T-cell (primary cell): ENCODE data around the gene UNC50. TPM values are rescaled to one million over a fixed set of nuclear protein-coding genes. Genes with fewer than 3 reads are reported as not detected.

ENCODE experiments used
- ATAC-seq, 4 experiments: fragments of 200-7000 bp in 3 of 4; fragments of 150-1000 bp in 1 of 4; cut with Tn5 transposase; replicated peaks in 1 of 4; 1 replicate in 3 of 4; 2 replicates in 1 of 4; pipeline ENCODE4 v1.10.0; 2021; ENCODE audit warnings: moderate library complexity in 3 of 4, mild to moderate bottlenecking in 2 of 4, moderate number of reproducible peaks in 1 of 4
- CTCF ChIA-PET, 2 donors: fragments of 300-600 bp; sonication (Branson Sonifier 250); formaldehyde crosslinking; loops; one replicate each; lab custom pipeline; 2022; ENCODE audit warnings: antibody characterized with exemption in 2 of 2; lab: Charles Lee
- POLR2A ChIA-PET, 2 donors: fragments of 300-600 bp; sonication (Branson Sonifier 250); formaldehyde crosslinking; loops; one replicate each; lab custom pipeline; 2022; ENCODE audit warnings: antibody characterized with exemption in 2 of 2; lab: Charles Lee
- DNase-seq, 35 experiments: peaks; one replicate each; pipeline versions ENCODE4 v3.0.0 to v3.0.0-alpha.2; 2013 to 2023
- H3K27ac ChIP-seq: one replicate; pipeline ENCODE4 v1.5.1; 2013; ENCODE audit warnings: low read length
- H3K27me3 ChIP-seq, 2 experiments: replicated peaks in 1 of 2; 1 replicate in 1 of 2; 2 replicates in 1 of 2; pipeline versions ENCODE4 v1.6.1 to v1.7.0; 2013; ENCODE audit warnings: low read length in 1 of 2, mixed read lengths in 1 of 2; ENCODE audit not compliant: control insufficient read depth in 2 of 2, insufficient read depth in 2 of 2; ENCODE audit errors: extremely low read depth in 1 of 2
- H3K36me3 ChIP-seq, 2 donors: 1 replicate in 1 of 2; 2 replicates in 1 of 2; pipeline versions ENCODE4 v1.6.1 to v1.7.0; 2013; ENCODE audit warnings: low read length in 1 of 2; ENCODE audit not compliant: control insufficient read depth in 2 of 2, insufficient read depth in 1 of 2; ENCODE audit errors: extremely low read depth in 1 of 2
- H3K4me1 ChIP-seq, 2 experiments: 1 replicate in 1 of 2; 2 replicates in 1 of 2; pipeline versions ENCODE4 v1.6.1 to v1.7.0; 2013; ENCODE audit warnings: low read length in 2 of 2, mixed read lengths in 1 of 2; ENCODE audit not compliant: insufficient read depth in 2 of 2, control insufficient read depth in 1 of 2; ENCODE audit errors: extremely low read depth in 1 of 2
- H3K4me3 ChIP-seq, 2 donors: 1 replicate in 1 of 2; 2 replicates in 1 of 2; pipeline versions ENCODE4 v1.5.1 to v1.7.0; 2013; ENCODE audit warnings: mild to moderate bottlenecking in 2 of 2, low read length in 1 of 2, moderate library complexity in 1 of 2; ENCODE audit not compliant: control insufficient read depth in 1 of 2; ENCODE audit errors: extremely low read depth in 1 of 2
- H3K9me3 ChIP-seq: 2 replicates; pipeline ENCODE4 v1.7.0; 2013
- H3K27ac Mint-ChIP-seq, 2 donors: one replicate each; pipeline ENCODE4 v1.8.0; 2020 to 2021; ENCODE audit warnings: mild to moderate bottlenecking in 2 of 2, mixed read lengths in 2 of 2
- H3K27me3 Mint-ChIP-seq, 2 donors: one replicate each; pipeline ENCODE4 v1.8.0; 2021 to 2022; ENCODE audit warnings: mixed read lengths in 2 of 2
- H3K36me3 Mint-ChIP-seq: one replicate; pipeline ENCODE4 v1.8.0; 2021; ENCODE audit warnings: mixed read lengths
- H3K4me1 Mint-ChIP-seq, 3 donors: one replicate each; pipeline ENCODE4 v1.8.0; 2020 to 2022; ENCODE audit warnings: mixed read lengths in 3 of 3, mild to moderate bottlenecking in 1 of 3
- H3K4me3 Mint-ChIP-seq, 3 donors: one replicate each; pipeline ENCODE4 v1.8.0; 2020 to 2022; ENCODE audit warnings: mild to moderate bottlenecking in 3 of 3, mixed read lengths in 3 of 3, moderate library complexity in 3 of 3
- H3K9me3 Mint-ChIP-seq, 3 donors: one replicate each; pipeline ENCODE4 v1.8.0; 2020 to 2022; ENCODE audit warnings: mixed read lengths in 3 of 3
- WGBS: methylation state at CpG from one replicate; pipeline ENCODE4 v1.1.5; 2013; ENCODE audit warnings: missing lambda C conversion rate; ENCODE audit not compliant: insufficient coverage; 5-methylcytosine and 5-hydroxymethylcytosine counted together
- total RNA-seq, 35 experiments: library from RNA in 6 of 35; stranded (reverse) in 6 of 35; fragments of 120-200 nt in 1 of 35; gene quantifications; one replicate each; pipeline versions ENCODE4 v1.2.1 to v1.2.4 and lab custom pipeline; 2013 to 2026

Gene UNC50
- total RNA-seq, 5 donors from 2014 or later (not counting 1 experiment from before 2014, with no cell fraction given): 19.5 to 37.9 (median 29.5) TPM

- Mint-ChIP-seq H3K27me3 (no peaks in the 10 kb centered on the region), H3K36me3 (peaks cover 67% of the 10 kb centered on the region), H3K9me3 (peaks cover 6 to 16% (median 7%) of the 10 kb centered on the region in 3 donors), H3K4me3 (peak overlapping the region; percentile 1 to 39 (median 13)), H3K4me1 (peaks cover 55 to 71% (median 60%) of the 10 kb centered on the region in 3 donors), H3K27ac (peak overlapping the region; percentile 88 to 92)
- POLR2A ChIA-PET: interaction anchor here in 1 of 2 donors (0.6 kb wide), 1 partner anchor 78 kb away, joined by 3 read pairs; no protein-coding TSS in a partner anchor
- H3K9me3 ChIP-seq: no peaks in the 10 kb centered on the region
- H3K4me1 ChIP-seq: peaks cover 25 to 28% of the 10 kb centered on the region in 2 experiments
- H3K4me3 ChIP-seq: no peak overlapping the region
- DNase-seq (peak; percentile 58 to 92 (median 77)), ATAC-seq (peak; percentile 91 to 95 (median 93))
- H3K27me3 ChIP-seq: no peaks in the 10 kb centered on the region
- H3K36me3 ChIP-seq: peaks cover 9 to 56% of the 10 kb centered on the region in 2 donors
- peak overlapping the region; percentile 31 for H3K27ac ChIP-seq
- CTCF ChIA-PET: interaction anchor here (0.5 to 1.9 kb wide), 46 partner anchors 10 to 531 kb away, joined by 3 to 47 read pairs (median 4); partner anchors contain the start of genes MGAT4A (in 1 of the 2) and MITD1 (in 1 of the 2)
- no CpG with 5 or more reads among the region's 4 CpGs for WGBS
Observed at GRCh38 chr2:98649135-98649991, 41.0 kb downstream of the UNC50 start.

- peaks cover 72% of the 10 kb centered on the region for H3K36me3 Mint-ChIP-seq
- H3K4me1 ChIP-seq: peaks cover 31 to 32% of the 10 kb centered on the region in 2 experiments
- H3K27ac Mint-ChIP-seq: peak overlapping the region; percentile 88 to 92
- ATAC-seq (no peak), DNase-seq (no peak)
- ChIA-PET CTCF (interaction anchor here (0.7 to 1.9 kb wide), 33 partner anchors 10 to 530 kb away, joined by 3 to 47 read pairs (median 4); partner anchors contain the start of genes MGAT4A (in 1 of the 2) and MITD1 (in 1 of the 2)), POLR2A (no interaction called here)
- H3K4me1 Mint-ChIP-seq: peaks cover 61 to 77% (median 66%) of the 10 kb centered on the region in 3 donors
- no peaks in the 10 kb centered on the region for H3K27me3 Mint-ChIP-seq
- H3K27ac ChIP-seq: peak overlapping the region; percentile 7
- peaks cover 9 to 50% of the 10 kb centered on the region in 2 donors for H3K36me3 ChIP-seq
- H3K9me3 Mint-ChIP-seq: peaks cover 6 to 16% (median 7%) of the 10 kb centered on the region in 3 donors
- no peaks in the 10 kb centered on the region for H3K9me3 ChIP-seq
- no peaks in the 10 kb centered on the region for H3K27me3 ChIP-seq
- WGBS: no CpG with 5 or more reads among the region's 1 CpG
- H3K4me3 ChIP-seq: no peak overlapping the region
- peak overlapping the region; percentile 1 to 39 (median 13) for H3K4me3 Mint-ChIP-seq
Observed at GRCh38 chr2:98649992-98650375, 41.6 kb downstream of the UNC50 start.

GRCh38 chr2:98650998-98651397 is 42.6 kb downstream of the UNC50 start:
- Histone ChIP-seq H3K4me3 (no peak overlapping the region), H3K27me3 (no peaks in the 10 kb centered on the region), H3K4me1 (peaks cover 34 to 41% of the 10 kb centered on the region in 2 experiments), H3K9me3 (no peaks in the 10 kb centered on the region), H3K27ac (no peak overlapping the region), H3K36me3 (peaks cover 9 to 44% of the 10 kb centered on the region in 2 donors)
- no CpG with 5 or more reads among the region's 1 CpG for WGBS
- ATAC-seq: no peak
- H3K9me3 Mint-ChIP-seq: peaks cover 6 to 16% (median 7%) of the 10 kb centered on the region in 3 donors
- DNase-seq: no peak
- H3K36me3 Mint-ChIP-seq: peaks cover 76% of the 10 kb centered on the region
- POLR2A ChIA-PET: no interaction called here
- peak overlapping the region in 2 of 3 donors; percentile 22 to 39 for H3K4me3 Mint-ChIP-seq
- CTCF ChIA-PET: interaction anchor here in 1 of 2 donors (0.6 to 1.0 kb wide), 3 partner anchors 13 to 326 kb away, joined by 3 to 4 read pairs (median 3); no protein-coding TSS in a partner anchor
- no peaks in the 10 kb centered on the region for H3K27me3 Mint-ChIP-seq
- H3K4me1 Mint-ChIP-seq: peaks cover 68 to 83% (median 73%) of the 10 kb centered on the region in 3 donors
- peak overlapping the region; percentile 85 to 93 for H3K27ac Mint-ChIP-seq

- peak overlapping the region; percentile 92 for H3K27ac ChIP-seq
- peaks cover 87 to 92% (median 88%) of the 10 kb centered on the region in 3 donors for H3K4me1 Mint-ChIP-seq
- peaks cover 4 to 11% (median 5%) of the 10 kb centered on the region in 3 donors for H3K9me3 Mint-ChIP-seq
- ChIA-PET CTCF (interaction anchor here in 1 of 2 donors (1.1 kb wide), 1 partner anchor 32 kb away, joined by 3 read pairs; no protein-coding TSS in a partner anchor), POLR2A (interaction anchor here in 1 of 2 donors (1.1 kb wide), 1 partner anchor 9 kb away, joined by 3 read pairs; no protein-coding TSS in a partner anchor)
- peaks cover 74% of the 10 kb centered on the region for H3K36me3 Mint-ChIP-seq
- H3K4me3 ChIP-seq: no peak overlapping the region
- peak; percentile 65 to 78 (median 76) for ATAC-seq
- H3K27me3 Mint-ChIP-seq: no peaks in the 10 kb centered on the region
- peak overlapping the region; percentile 61 to 65 (median 63) for H3K4me3 Mint-ChIP-seq
- H3K9me3 ChIP-seq: no peaks in the 10 kb centered on the region
- peaks cover 0 to 27% of the 10 kb centered on the region in 2 donors for H3K36me3 ChIP-seq
- no CpG with 5 or more reads among the region's 3 CpGs for whole genome bisulfite sequencing
- H3K27me3 ChIP-seq: no peaks in the 10 kb centered on the region
- DNase-seq: peak in 28 of 35 experiments; percentile 16 to 80 (median 44)
- peak overlapping the region; percentile 91 to 93 for H3K27ac Mint-ChIP-seq
- peaks cover 36 to 71% of the 10 kb centered on the region in 2 experiments for H3K4me1 ChIP-seq
Observed at GRCh38 chr2:98654699-98655495, 46.5 kb downstream of the UNC50 start.

GRCh38 chr2:98656800-98657199 is 48.4 kb downstream of the UNC50 start:
- Histone ChIP-seq H3K27ac (peak overlapping the region; percentile 92), H3K4me3 (peak overlapping the region in 1 of 2 donors; percentile 47), H3K4me1 (peaks cover 33 to 83% of the 10 kb centered on the region in 2 experiments), H3K9me3 (no peaks in the 10 kb centered on the region), H3K36me3 (peaks cover 0 to 22% of the 10 kb centered on the region in 2 donors), H3K27me3 (no peaks in the 10 kb centered on the region)
- Mint-ChIP-seq H3K9me3 (no peaks in the 10 kb centered on the region), H3K27me3 (no peaks in the 10 kb centered on the region), H3K4me1 (peaks cover 88 to 92% (median 91%) of the 10 kb centered on the region in 3 donors), H3K27ac (peak overlapping the region; percentile 93 to 98), H3K36me3 (peaks cover 73% of the 10 kb centered on the region), H3K4me3 (peak overlapping the region; percentile 42 to 70 (median 66))
- ChIA-PET CTCF (interaction anchor here (0.6 to 1.7 kb wide), 11 partner anchors 31 to 847 kb away, joined by 3 to 8 read pairs (median 4); partner anchors contain the start of gene MGAT4A (in 1 of the 2)), POLR2A (interaction anchor here (0.7 to 1.8 kb wide), 9 partner anchors 22 to 172 kb away, joined by 3 to 6 read pairs (median 4); no protein-coding TSS in a partner anchor)
- ATAC-seq: peak; percentile 68 to 89 (median 74)
- no CpG with 5 or more reads among the region's 4 CpGs for WGBS
- peak in 28 of 35 experiments; percentile 16 to 77 (median 53) for DNase-seq
